GM18909 (cell line): ENCODE data around the gene INSYN2B.

ENCODE experiments used
- ATAC-seq: cut with Tn5 transposase; IDR thresholded peaks from one replicate; pipeline ENCODE4 v1.9.1; 2021; ENCODE audit warnings: mild to moderate bottlenecking; ENCODE audit not compliant: unreplicated experiment, poor library complexity

Gene INSYN2B

DNA sequence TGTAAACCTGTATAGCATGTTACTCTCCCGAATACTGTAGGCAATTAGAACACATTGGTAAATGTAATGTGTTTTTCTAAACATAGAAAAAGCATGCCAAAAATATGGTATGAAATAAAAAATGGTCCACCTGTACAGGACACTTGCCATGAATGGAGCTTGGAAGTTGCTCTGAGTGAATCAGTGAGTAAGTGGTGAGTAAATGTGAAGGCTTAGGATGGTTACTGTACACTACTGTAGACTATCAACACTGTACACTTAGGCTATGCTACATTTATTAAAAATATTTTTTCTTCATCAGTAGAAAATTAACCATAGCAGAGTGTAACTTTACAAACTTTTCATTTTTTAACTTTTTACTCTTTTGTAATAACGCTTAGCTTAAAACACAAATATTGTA is 41.9 kb downstream of the INSYN2B start:
- ATAC-seq, result no peak

DNA sequence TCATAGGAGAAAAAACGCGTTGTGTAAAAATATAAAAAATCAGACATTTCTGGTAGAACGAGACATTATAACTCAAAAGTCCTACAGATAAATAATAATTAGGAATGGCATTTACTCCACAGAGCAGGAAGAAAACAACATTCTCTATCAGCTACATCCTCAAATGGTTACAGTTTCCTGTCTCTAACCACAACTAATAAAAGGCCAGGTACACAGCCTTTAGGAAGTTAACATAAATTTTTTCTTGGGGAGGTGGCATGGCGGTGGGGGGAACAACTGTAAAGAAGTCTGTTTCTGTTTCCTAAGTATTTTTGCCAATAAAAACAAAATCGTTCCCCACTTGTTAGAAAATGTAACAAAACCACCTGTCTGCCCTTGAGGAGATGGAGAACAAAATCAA is 44.5 kb downstream of the INSYN2B start:
- ATAC-seq, result no peak

GRCh38 chr5:169934990-169935389 is 45.3 kb downstream of the INSYN2B start:
- ATAC-seq, result no peak

DNA sequence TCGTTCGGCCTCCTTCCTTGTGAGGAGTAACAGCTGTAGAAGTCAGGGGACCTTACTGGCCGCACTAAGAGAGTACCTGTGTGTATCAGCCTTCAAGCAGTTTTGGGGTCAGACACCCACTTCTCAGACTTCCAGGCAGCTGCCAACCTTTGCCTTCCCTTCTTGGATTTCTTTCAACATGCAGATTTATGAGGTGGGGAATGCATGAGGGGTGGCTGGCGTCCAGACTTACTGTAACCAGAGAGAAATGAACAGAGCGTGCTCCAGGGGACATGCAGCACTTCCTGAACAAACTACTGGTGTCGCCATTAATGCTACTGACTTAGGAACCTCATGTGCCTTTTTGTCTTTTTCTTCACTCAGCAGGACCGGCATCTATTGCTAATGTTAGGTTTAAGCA is 46.7 kb downstream of the INSYN2B start:
- no peak for ATAC-seq

GRCh38 chr5:169933127-169933526 is 47.2 kb downstream of the INSYN2B start:
- no peak for ATAC-seq

- peak; percentile 68 for ATAC-seq
These were observed 56.3 kb downstream of the INSYN2B start for GRCh38 chr5:169923988-169924387.

GRCh38 chr5:169922474-169922873 is 57.8 kb downstream of the INSYN2B start:
- ATAC-seq, result no peak

- ATAC-seq, result no peak
These were observed 58.3 kb downstream of the INSYN2B start for GRCh38 chr5:169921949-169922348.

DNA sequence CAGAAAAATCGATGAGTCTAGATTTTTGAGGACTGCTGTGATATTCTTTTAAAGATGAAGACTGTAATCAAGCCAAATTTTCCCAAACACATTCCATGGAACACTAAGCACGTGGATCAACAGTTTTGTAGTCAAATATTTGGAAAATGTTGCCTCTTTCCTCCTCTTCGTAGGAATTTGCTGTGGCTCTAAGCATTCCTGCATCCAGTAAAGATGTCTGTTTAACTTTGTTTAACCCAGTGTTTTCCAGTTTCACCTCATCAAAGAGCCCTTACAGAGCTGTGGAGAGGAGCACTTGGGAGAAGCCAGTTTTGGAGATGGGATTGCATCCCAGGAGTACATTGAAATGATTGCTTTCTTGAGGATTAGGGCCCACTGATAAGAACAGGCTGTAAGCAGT is 58.9 kb downstream of the INSYN2B start:
- ATAC-seq, result no peak

- ATAC-seq, result no peak
These were observed 59.8 kb downstream of the INSYN2B start for GRCh38 chr5:169920474-169920873.

- ATAC-seq, result no peak
These were observed 62.1 kb downstream of the INSYN2B start for GRCh38 chr5:169918228-169918627.

DNA sequence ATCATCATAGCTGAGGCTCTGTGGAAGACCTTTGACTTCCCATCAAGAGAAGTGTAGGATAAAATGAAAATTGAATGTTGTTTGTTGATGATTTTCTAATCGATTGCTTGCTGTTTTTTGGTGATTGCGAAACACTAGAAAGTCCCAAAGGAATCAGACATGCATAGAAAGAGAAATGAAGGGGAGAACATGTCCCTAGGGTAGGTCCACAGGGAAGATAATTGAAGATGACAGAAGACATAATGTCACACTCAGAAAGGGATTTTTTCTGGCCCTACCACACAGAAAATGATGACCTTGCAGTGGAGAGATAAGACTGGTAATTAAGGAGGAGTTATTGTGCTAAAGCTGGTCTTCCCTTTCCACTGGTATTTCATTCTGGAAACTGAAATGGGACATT is 62.8 kb downstream of the INSYN2B start:
- no peak for ATAC-seq

DNA sequence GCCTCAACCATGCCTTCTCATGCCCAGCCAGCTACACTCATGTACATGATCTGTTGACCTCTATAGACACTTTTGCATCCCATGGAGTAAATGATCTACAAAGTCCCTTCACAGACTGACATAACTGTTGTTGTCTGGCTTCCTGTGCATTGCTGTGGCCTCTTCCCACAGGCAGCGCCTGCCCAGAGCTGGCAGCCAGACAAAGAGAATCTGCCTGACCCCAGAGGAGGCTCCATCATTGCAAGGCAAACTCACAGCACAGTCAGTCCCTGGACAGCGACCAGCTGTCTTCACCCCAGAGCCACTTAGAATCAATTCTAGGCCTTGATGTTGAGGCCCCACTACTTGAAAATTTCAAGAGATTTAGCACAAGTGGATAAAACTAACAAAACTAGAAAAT is 65.5 kb downstream of the INSYN2B start:
- ATAC-seq, result peak; percentile 78

DNA sequence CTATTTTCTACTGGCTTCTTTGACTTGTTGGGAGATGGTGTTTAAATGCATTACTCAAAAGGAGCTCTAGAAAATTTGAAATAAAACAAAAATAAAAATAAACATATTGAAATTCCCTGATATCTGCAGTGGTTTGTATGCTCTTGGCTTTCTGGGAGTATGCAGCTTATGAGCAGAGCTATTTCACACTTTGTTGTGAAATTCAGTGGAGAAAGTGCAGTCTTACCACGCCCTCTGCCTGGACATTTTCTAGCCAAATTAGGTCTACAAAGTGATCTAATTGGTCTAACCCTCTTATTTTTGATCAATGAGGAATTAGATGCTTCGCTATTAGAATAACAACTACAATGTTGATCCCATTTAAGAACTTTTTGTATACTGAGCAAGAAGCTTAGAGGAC is 66.8 kb downstream of the INSYN2B start:
- ATAC-seq, result no peak

- no peak for ATAC-seq
These were observed 68.7 kb downstream of the INSYN2B start for GRCh38 chr5:169911448-169912212.

- ATAC-seq, result no peak
These were observed 69.9 kb downstream of the INSYN2B start for GRCh38 chr5:169910393-169910792.

DNA sequence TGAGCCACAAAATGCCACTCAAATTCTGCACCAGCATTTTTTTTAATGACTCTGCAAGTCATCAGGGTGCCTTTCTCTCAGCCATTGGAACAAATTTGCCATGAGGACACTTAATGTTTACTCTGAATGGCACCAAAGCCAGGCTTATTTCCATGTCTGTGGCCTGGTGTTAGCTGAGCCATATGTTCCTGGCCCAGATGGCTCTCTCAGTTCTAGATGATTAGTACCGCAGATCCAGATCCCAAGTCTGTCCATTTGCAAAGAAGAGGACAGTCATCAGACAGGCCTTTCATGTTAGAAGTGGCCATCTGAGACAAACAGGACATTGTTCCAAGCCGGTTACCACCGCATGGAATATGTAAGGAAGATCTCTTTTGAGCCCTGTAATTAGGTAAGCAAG is 70.3 kb downstream of the INSYN2B start:
- ATAC-seq, result no peak

GRCh38 chr5:169908864-169909263 is 71.4 kb downstream of the INSYN2B start:
- no peak for ATAC-seq

GRCh38 chr5:169906745-169907649 is 73.3 kb downstream of the INSYN2B start:
- no peak for ATAC-seq

DNA sequence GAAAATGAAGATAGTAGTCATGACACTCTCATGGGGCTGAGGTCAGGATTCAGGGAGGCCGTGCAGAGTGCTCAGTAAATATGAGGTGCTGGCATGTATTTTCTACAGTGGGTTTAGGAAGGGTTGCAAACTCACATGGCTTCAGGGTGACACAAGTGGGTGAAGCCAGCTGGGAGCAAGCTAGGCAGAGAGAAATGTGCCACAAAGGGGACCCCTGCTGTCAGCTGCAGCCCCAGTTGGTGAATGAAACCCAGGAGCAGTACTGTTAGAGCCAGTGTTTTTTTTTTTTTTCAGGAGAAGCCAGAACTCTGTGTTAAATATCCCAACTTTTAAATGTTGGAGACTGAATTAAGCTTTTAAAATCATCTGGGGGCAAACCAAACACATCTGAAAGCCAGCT is 75.3 kb downstream of the INSYN2B start:
- no peak for ATAC-seq

DNA sequence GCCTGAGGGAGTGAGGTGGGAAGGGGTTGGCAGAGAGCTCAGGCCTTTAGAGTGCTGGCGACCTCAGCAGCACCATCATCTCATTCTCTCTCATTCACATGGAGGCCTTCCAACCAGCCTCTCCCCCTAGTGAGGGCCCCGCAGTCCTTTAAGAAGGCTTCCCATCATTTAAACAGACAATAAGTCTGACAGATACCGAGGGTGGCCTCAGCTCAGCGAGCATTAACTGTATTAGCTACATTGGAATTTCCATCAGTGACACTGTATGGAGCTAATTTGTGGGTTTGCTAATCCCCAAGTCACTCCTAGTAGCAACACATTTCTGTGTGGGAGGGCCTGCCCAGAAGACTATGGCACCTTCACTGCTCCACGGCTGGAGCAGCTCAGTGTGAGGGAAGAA is 75.8 kb downstream of the INSYN2B start:
- ATAC-seq, result no peak

DNA sequence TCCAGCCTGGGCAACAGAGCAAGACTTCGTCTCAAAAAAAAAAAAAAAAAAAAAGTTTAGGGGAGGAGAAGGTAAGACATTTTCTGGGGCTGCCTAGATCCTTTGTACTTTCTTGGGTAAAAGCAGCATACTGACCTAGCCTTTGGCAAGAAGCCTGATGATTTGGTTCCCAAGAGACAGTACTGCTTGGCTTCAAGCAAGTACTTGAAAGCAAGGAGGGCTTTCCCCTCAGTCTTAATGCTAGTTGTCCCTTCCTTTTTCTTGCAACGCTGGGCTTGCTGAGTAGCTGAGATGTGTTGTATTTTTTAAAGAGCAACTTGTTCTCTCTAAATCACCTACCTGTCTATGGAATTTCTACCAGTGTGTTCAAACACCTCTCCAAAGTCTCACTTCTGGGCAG is 76.2 kb downstream of the INSYN2B start:
- ATAC-seq, result no peak
